ENCODE results near the gene LAMTOR1. TPM values are rescaled to one million over a fixed set of nuclear protein-coding genes. Genes with fewer than 3 reads are reported as not detected.

LAMTOR1 gene
- total and polyA plus RNA-seq, 2 experiments from 2014 or later = 100 to 180 TPM

DNA sequence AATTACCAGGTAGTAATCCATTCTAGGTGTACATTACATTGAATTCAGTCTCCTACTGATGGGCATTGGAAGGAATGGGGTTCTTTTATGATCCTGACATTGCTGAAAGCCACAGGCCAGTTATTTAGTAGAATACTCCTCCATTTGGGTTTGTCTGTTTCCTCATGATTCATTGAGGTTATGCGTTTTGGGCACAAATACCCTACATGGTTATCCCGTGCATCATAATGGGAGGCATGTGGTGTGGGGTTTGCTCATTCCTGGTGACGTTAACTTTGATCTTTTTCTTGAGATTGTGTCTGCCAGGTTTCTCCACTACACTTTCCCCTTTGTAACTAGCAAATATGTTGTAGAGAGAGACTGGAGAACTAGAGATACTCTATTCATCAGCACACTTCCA, 38.0 kb upstream of the LAMTOR1 start:
- H3K27me3 ChIP-seq = no peaks in the 10 kb centered on the region
- no peaks in the 10 kb centered on the region for H3K9me3 ChIP-seq (ENCODE audit: low read depth)
- H3K36me3 ChIP-seq = no peaks in the 10 kb centered on the region
- no peak overlapping the region for H3K27ac ChIP-seq
- no peak for TF ChIP-seq CTCF (IDR thresholded peaks at IDR 0.05; ENCODE audit: low read depth, low read length)
- no peaks in the 10 kb centered on the region for H3K4me1 ChIP-seq (ENCODE audit: low read depth)
- DNase-seq (ENCODE audit: low read depth in 1 of 2, low spot score in 1 of 2) = peak in 1 of 2 donors; percentile 67
- H3K4me3 ChIP-seq = no peak overlapping the region

GRCh38 chr11:72140661-72141060, 37.6 kb upstream of the LAMTOR1 start:
- Histone ChIP-seq H3K27me3 (no peaks in the 10 kb centered on the region), H3K27ac (no peak overlapping the region)

GRCh38 chr11:72139500-72139899, 36.4 kb upstream of the LAMTOR1 start:
- no peak for DNase-seq (ENCODE audit: low read depth in 1 of 2, low spot score in 1 of 2)
- H3K27me3 ChIP-seq = no peaks in the 10 kb centered on the region
- no peak overlapping the region for H3K4me3 ChIP-seq
- no peaks in the 10 kb centered on the region for H3K9me3 ChIP-seq (ENCODE audit: low read depth)
- H3K27ac ChIP-seq = no peak overlapping the region
- H3K4me1 ChIP-seq (ENCODE audit: low read depth) = no peaks in the 10 kb centered on the region
- TF ChIP-seq CTCF (IDR thresholded peaks at IDR 0.05; ENCODE audit: low read depth, low read length) = no peak
- H3K36me3 ChIP-seq = no peaks in the 10 kb centered on the region

More at GRCh38 chr11:72140661-72141060, 37.6 kb upstream of the LAMTOR1 start:
- Histone ChIP-seq H3K36me3 (no peaks in the 10 kb centered on the region), H3K9me3 (ENCODE audit: low read depth) (no peaks in the 10 kb centered on the region), H3K4me3 (no peak overlapping the region), H3K4me1 (ENCODE audit: low read depth) (no peaks in the 10 kb centered on the region)
- TF ChIP-seq CTCF (IDR thresholded peaks at IDR 0.05; ENCODE audit: low read depth, low read length) = no peak
- DNase-seq (ENCODE audit: low read depth in 1 of 2, low spot score in 1 of 2) = no peak

GRCh38 chr11:72138821-72139390, 35.8 kb upstream of the LAMTOR1 start:
- Histone ChIP-seq H3K27me3 (no peaks in the 10 kb centered on the region), H3K36me3 (no peaks in the 10 kb centered on the region), H3K4me1 (ENCODE audit: low read depth) (no peaks in the 10 kb centered on the region), H3K9me3 (ENCODE audit: low read depth) (no peaks in the 10 kb centered on the region), H3K27ac (no peak overlapping the region), H3K4me3 (no peak overlapping the region)
- no peak for DNase-seq (ENCODE audit: low read depth in 1 of 2, low spot score in 1 of 2)
- no peak for TF ChIP-seq CTCF (IDR thresholded peaks at IDR 0.05; ENCODE audit: low read depth, low read length)

DNA sequence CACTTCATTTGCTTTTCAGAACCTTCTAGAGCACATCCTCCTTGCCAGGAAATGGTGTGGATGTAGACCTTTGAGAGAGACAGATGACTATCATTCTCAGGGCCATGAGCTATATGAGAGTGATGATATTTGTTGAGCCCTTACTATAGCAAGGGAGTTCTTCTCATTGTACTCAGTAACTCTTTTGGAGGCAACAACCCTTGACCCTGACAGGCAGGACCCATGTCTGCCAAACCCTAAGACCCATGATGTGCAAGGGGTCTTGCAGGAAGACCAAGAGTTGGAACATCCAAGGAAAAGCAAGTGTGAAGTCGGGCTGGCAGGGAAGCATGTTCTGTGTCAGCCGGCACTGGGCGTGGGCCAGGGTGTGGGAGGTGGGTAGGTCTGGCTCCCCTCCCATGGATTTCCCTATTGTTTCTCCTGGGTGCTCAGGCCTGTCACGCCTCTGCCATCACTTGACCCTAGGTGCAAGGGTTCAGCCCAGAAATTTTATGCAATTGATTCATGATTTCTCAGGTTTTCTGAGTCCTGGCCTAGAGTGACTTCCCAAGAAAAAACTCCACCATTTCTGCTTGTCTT, 33.7 kb upstream of the LAMTOR1 start:
- Histone ChIP-seq H3K4me3 (no peak overlapping the region), H3K9me3 (ENCODE audit: low read depth) (no peaks in the 10 kb centered on the region), H3K27ac (no peak overlapping the region), H3K36me3 (no peaks in the 10 kb centered on the region), H3K4me1 (ENCODE audit: low read depth) (no peaks in the 10 kb centered on the region), H3K27me3 (peaks cover 10% of the 10 kb centered on the region)
- DNase-seq (ENCODE audit: low read depth in 1 of 2, low spot score in 1 of 2) = no peak
- no peak for TF ChIP-seq CTCF (IDR thresholded peaks at IDR 0.05; ENCODE audit: low read depth, low read length)
